WI38 (cell line): ENCODE results near the gene CCDC33.

ENCODE experiments used
- H3K4me3 ChIP-seq: 2 replicates; pipeline ENCODE4 v1.5.1; 2011; ENCODE audit warnings: low read depth, mild to moderate bottlenecking, control low read depth, low read length
- CTCF ChIP-seq: IDR thresholded peaks from 2 replicates; pipeline ENCODE4 v1.5.1; 2012; ENCODE audit warnings: low read depth, mild to moderate bottlenecking, control low read depth, low read length

CCDC33 gene

DNA sequence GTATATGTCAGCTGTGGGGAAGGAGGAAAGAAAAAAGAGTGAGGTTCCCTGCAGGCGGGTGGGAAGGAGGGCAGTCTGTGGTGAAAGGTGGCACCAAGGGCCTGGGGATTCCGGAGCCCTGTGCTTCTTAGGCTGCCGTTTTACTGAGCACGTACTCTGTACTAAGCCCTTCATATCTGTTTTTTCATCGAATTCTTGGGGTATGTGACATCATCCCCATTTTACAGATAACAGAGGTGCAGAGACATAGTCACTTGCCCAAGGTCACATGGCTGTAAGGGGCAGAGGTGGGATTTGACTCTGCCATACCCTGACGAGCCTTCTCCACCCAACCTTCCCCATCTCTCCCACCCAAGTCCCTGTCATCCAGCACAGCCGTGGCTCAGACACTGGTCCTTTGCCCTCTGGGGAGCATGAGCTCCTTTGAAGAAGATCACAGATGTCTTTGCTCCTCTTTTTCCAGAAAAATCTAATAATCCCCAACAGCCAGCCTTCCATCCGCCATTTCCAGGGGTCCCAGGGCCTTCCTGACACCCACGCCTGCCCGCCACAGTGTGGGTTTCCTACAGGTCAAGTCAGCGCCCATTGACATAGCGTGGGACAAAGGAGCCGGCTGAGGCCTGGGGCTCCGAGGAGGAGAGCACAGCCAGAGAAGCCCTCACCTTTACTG, 107.1 kb downstream of the CCDC33 start:
- TF ChIP-seq CTCF = no peak
- H3K4me3 ChIP-seq = no peak overlapping the region

- TF ChIP-seq CTCF = no peak
- no peak overlapping the region for H3K4me3 ChIP-seq
Observed at GRCh38 chr15:74343797-74344127, 107.6 kb downstream of the CCDC33 start.

GRCh38 chr15:74345051-74345450, 108.9 kb downstream of the CCDC33 start:
- TF ChIP-seq CTCF = no peak

GRCh38 chr15:74347757-74348250, 111.7 kb downstream of the CCDC33 start:
- TF ChIP-seq CTCF = no peak
- H3K4me3 ChIP-seq = no peak overlapping the region

More at GRCh38 chr15:74345051-74345450, 108.9 kb downstream of the CCDC33 start:
- H3K4me3 ChIP-seq = no peak overlapping the region

DNA sequence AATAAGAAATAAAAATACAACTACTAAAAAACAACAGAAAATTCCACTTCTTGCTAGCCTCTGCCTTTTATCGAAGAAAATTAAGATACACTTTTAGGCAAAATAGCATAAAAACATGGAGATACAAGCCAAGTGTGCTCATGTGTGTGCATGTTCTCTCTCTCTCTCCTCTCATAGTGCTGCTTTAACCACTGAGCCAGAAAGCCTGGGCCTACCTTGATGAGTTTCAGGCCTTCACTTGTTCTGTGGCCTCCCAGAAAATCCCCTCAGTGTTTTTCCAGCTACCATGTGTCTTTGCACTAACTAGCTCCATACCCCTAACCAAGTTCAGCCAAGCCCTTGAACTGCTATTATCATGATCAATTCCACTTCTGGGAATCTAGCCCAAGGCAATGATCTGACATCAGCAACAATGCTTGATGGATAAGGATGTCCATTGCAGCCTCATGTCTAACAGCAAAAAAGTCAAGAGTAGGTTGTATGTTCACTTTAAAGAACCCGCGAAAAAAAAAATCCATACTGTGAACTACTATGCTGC, 113.2 kb downstream of the CCDC33 start:
- no peak overlapping the region for H3K4me3 ChIP-seq
- no peak for TF ChIP-seq CTCF

GRCh38 chr15:74350295-74351275, 114.5 kb downstream of the CCDC33 start:
- H3K4me3 ChIP-seq = no peak overlapping the region
- no peak for TF ChIP-seq CTCF
